WI38 (cell line): Measurements from ENCODE around the gene ZC3H12A.

Experiments used
- H3K4me3 ChIP-seq: 2 replicates; pipeline ENCODE4 v1.5.1; 2011; ENCODE audit warnings: low read depth, mild to moderate bottlenecking, control low read depth, low read length
- TF ChIP-seq, protein P1 (sequence below): IDR thresholded peaks from 2 replicates; pipeline ENCODE4 v1.5.1; 2012; ENCODE audit warnings: low read depth, mild to moderate bottlenecking, control low read depth, low read length

The ZC3H12A gene

DNA sequence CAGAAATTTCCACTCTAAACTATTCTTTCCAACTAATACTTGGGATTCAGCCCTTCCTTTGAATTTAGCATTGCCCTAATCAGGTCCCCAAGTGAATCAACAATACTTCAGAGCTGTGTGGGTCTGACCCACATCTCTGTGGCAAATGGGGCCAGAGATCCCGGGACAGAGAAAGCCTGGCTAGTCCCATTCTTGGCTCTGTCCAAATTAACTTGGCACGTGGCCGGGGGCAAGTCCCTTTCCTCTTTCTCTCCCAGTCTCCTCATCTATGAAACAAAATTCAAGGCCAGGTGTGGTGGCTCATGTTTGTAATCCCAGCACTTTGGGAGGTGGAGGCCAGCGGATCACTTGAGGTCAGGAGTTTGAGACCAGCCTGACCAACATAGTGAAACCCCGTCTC is 6.3 kb upstream of the ZC3H12A start:
- H3K4me3 ChIP-seq, result no peak overlapping the region
- TF ChIP-seq, protein P1, sequence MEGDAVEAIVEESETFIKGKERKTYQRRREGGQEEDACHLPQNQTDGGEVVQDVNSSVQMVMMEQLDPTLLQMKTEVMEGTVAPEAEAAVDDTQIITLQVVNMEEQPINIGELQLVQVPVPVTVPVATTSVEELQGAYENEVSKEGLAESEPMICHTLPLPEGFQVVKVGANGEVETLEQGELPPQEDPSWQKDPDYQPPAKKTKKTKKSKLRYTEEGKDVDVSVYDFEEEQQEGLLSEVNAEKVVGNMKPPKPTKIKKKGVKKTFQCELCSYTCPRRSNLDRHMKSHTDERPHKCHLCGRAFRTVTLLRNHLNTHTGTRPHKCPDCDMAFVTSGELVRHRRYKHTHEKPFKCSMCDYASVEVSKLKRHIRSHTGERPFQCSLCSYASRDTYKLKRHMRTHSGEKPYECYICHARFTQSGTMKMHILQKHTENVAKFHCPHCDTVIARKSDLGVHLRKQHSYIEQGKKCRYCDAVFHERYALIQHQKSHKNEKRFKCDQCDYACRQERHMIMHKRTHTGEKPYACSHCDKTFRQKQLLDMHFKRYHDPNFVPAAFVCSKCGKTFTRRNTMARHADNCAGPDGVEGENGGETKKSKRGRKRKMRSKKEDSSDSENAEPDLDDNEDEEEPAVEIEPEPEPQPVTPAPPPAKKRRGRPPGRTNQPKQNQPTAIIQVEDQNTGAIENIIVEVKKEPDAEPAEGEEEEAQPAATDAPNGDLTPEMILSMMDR, result no peak

DNA sequence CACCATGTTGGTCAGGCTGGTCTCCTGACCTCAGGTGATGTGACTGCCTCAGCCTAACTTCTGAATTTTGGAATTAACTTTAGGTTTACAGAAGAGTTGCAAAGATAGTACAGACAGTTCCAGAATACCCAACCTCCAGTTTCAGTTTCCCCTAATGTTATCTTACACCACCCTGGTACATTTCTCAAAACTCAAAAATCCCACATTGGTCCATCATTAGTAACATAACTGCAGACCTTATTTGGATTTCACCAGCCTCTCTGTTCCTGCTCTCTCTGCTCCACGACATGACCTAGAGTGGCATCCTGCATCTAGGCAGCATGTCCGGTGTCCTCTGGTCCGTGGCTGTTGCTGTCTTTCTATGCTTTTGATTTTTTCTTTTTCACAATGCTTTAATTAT is 5.0 kb upstream of the ZC3H12A start:
- no peak overlapping the region for H3K4me3 ChIP-seq
- TF ChIP-seq, protein P1, result no peak

DNA sequence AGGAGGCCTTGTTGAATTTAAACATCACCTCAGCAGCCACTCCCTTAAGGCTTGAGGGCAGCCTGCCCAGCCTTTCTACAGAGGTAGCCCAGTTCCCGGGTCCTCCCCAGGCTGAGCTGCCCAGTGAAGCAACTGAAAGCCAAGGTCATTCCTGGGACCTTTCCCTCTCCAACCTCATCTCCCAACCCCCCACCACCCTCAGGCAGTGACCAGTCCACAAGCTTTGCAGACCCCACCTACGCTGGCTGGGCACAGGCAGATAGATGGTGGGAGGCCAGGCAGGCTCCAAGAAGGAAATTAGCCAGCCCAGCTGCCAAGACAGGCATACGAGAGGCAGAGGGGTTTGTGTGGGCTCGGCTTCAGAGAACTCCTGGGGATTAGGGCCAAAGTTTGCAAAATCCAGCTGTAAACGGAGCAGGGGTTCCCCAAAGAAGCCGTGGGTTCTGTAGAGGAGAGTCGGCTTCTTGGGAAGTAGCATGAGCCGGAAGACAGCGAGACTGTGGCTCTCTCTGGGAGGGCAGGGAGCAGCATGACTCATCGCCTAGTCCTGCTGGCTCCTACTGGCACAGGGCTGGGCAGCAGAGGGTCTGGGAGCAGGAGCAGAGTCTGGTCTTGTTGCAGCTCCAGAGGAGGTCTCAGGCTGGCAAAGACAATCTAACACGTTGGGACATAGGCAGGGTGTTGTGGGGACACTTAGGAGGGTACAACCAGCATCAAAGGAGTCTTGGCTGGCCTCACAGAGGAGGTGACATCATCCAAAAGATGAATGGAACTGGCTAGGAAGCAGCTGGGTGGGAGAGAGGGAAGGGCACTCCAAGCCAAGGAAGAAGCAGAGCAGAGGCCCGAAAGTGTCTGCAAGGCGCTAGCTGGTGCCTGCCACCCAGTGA is 2.8 kb upstream of the ZC3H12A start:
- TF ChIP-seq, protein P1, result no peak
- H3K4me3 ChIP-seq, result peak overlapping the region; percentile 34

DNA sequence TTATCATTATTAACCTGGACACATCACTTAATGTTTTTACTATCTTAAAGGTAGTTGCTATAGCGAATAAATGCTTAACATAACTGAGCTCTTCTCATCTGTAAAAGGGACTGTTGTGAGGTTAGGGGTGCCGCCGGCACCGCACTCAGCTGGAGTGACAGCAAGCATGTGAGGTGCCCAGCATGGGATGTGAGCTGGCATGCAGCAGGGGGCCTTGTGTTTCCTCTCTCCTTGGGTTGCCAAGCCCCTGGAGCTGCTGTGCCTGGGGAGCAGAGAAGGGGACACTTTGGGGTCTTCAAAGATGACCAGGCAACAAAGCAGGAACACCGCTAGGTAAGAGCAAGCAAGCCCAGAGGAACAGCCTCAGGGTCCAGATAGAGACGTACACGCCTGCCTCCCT is 2.1 kb upstream of the ZC3H12A start:
- TF ChIP-seq, protein P1, result no peak
- no peak overlapping the region for H3K4me3 ChIP-seq

DNA sequence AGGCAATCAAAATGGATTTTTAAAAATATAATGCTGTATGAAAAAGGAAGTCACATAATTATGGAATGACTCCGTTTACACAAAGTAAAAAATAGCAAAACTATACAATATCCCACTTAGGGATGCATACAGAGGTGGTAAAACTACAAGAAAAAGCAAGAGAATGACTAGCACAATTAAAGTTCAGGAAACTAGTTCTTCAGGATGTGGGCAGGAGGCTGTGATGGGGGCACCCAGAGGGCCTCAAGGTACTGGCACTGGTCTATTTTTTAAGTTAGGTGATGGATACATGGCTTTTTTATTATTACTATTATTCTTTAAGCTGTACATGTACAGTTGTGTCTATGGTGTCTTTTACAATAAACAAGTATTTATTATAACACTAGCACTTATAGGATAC is 1.4 kb upstream of the ZC3H12A start:
- TF ChIP-seq, protein P1, result no peak
- H3K4me3 ChIP-seq, result no peak overlapping the region; the same call in 1 of the 2 replicates

DNA sequence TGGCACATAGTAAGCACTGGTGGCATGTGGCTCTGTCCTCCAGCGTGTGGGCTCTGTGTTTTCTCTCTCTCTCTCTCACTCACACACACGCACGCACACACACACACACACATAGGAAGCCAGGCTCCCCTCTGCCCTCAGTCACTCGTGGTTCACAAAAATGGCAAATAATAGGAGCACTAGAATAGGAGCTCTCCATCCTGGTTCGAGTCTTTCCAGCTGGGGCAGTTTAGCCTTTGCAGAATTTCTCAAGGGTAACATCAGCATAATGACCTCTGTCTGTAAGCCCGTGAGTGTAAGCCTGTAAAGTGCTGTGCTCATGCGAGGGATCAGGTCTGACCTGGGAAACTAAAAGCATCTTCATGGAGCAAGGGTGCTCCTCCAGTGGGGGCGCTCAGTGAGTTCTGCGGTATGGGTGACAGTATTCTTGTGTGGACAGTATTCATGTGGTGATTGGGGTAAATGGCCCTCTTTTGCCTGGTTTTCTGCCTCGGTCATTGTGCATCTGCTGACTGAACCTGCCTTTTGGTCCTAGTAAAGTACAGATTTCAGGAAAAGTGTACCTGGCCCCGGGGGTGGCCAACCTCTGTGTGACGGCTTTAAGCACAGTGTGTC is 842 bp upstream of the ZC3H12A start:
- TF ChIP-seq, protein P1, result no peak
- H3K4me3 ChIP-seq, result peak overlapping the region; percentile 82

DNA sequence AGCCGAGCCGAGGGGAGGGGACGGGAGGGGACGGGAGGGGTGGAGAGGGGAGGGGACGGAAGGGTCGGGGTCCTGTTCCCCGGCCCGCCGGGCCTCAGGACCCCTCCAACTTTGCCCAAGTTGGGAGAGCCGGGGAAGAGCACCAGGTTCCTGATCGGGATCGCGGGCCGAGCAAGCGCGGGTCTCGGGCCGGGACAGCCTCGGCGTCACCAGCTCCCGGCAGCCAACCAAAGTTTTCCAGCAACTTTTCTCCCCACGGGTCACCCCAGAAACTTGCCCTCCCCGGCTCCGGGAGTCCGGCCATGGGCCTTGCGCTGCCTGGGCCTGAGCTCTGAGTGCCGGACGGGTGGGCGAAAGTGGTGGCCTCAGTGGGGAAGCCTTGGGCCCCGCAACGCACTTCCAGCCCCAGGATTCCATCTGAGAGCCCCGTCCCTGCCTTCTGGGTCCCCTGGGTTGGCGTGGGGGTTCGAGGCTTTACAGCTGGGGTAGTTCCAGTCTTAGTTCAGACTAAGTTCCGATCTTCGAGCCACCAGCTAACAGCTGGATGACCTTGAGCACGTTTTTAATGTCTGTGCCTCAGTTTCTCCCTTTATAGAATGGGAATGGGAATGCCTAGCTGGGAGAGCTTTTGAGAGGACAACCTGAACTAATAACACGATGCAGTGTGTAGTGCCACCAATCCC is 458 bp downstream of the ZC3H12A start:
- TF ChIP-seq, protein P1, result no peak
- H3K4me3 ChIP-seq, result peak overlapping the region; percentile 82
